Dedifferentiated amniotic fluid mesenchymal stem cell (primary cell): ENCODE measurements around the gene FCER2.

Experiments
- DNase-seq: peaks from one replicate; pipeline ENCODE4 v3.0.0-alpha.2; 2016; ENCODE audit errors: extremely low spot score

Gene FCER2

DNA sequence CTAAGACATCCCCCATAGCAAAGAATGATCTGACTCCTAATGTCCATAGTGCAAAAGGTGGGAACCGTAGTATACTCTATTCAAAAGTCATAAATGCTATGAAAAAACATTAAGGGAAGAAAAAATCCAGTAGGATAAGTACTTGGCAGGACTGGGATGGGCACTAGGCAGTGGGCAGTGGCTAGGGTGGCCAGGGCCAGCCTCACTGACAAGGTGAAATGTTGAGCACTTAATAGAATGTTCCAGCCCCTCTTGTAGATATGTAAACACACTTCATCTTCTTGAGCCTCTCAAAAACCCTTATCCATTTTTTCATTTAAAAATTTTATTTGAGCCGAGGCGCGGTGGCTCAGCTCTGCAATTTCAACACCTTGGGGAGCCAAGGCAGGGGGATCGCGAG lies 31.4 kb upstream of the FCER2 start:
- no peak for DNase-seq

DNA sequence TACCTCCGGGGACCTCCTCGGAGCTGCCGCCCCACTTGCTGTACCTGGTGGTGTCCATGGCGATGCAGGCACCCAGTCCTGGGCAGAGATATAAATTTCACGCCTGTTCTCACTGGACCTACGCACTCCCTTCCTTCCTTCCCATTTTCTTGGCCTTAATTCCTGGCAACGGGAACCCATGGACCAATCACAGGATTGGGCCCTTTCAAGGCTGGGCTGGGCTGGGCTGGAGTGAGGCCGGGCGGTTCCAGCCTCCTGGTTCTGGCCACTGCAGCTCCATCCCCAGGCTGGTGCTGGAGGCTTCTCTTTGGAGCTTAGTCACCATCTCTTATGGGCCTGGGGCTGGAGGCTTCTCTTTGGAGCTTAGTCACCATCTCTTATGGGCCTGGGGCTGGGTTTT lies 30.1 kb upstream of the FCER2 start, which contains the start of gene CLEC4G:
Gene CLEC4G, minus strand, starts transcription at position 66 of the 400 bp plus-strand sequence. Its CDS starts 8 bp downstream, at position 58.
- DNase-seq = no peak

- no peak for DNase-seq
Measured at GRCh38 chr19:7731615-7732014, 29.7 kb upstream of the FCER2 start.

- DNase-seq = no peak
Measured at GRCh38 chr19:7731218-7731595, 29.3 kb upstream of the FCER2 start.

DNA sequence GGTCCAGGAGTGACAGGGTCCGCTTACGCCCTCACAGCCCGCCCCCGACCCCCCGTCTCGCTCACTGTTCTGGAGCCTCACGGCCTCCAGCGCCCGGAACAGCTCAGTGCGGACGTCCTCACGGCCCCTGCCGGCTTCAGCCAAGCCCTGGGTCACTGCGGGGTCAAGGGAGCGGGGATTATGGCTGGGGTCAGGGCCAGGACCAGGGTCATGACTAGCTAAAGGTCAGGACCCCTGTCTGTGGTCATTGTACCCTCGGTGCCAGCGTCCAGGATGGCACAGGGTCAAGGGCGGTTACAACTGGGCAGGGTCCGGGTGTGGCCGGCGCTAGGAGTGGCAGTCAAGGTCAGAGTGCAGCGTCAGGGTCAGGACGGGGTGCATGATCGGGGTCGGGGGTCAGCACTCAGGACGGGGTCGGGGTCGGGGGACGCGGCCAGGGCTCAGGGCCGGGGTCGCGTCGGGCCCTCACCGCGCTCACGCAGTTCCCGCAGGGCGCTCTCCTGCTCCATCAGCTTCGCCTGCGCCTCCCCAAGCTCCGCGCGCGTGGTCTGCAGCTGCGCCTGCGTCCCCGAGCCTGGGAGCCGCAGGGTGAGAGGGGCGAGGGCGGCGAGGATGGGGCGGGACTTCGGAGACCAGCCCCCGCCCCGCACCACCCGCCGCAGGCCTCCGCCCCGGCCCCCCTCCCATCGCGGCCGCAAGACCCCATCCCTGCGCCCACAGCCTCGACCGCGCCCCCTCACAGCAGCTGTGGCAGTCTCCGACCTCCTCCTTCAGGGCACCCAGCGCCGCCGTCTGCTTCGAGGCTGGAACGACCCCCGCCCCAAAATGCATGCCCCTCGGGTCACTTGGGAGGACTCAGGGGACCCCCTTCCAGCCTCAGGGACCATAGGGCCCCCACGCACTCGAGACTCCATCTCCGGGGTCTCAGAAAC lies 28.6 kb upstream of the FCER2 start:
- DNase-seq = no peak

DNA sequence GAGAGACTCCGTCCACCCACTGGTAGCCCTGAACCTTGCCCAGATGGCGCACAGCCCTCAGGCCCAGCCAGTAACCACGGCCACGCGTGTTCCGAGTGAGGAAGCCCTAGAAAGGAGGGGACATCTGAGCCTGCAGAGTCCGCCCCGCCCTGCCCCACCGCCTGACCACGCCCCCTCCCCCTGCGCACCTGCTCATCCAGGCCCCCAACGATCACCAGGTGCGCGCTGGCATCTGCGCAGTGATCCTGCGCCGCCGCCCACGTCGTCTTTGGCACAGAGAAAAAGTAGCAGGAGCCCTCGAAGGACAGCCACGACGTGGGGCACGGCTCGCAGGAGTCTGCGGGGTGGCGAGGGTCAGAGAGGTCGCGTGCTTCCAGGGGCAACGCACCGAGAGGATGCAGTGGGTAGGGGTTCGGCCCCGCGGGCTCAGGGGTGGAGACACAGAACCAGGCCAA lies 27.9 kb upstream of the FCER2 start:
- DNase-seq = no peak

DNA sequence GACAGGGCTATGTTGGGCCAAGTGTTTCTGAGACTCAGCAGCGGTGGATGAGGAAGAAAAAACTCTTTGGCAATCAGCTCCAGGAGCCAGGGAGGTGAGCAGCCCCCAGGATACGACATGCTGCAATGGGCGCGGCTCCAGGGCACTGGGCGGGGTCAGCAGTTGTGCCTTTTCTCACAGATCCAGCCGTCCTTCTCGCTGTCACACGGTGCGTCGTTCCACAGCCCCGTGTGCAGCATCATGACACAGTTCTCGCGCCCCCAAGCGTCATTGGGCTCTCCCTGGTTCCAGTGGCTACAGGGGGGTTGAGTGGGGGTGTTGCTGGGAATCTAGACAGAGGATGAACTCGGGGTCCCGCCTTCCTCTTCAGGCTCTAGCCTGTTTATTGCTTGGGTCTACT lies 27.3 kb upstream of the FCER2 start:
- DNase-seq = no peak

- DNase-seq = no peak
Measured at GRCh38 chr19:7725791-7726190, 23.9 kb upstream of the FCER2 start.

DNA sequence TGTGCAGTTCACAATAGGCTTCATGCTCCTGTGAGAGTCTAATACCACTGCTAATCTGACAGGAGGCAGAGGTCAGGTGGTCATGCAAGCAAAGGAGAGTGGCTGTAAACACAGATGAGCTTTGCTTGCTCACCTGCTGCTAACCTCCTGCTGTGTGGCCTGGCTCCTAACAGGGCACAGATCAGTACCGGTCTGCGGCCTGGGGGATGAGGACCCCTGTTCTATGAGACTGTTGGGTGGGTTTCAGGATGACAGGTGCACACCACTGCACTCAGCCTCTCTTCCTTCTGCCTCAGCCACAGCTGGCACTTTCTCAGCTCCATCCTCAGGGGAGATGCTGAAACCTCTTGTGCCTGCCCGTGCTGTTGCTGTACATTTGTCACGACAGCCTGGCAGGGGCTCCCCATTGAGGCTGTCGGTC lies 20.3 kb upstream of the FCER2 start:
- no peak for DNase-seq

DNA sequence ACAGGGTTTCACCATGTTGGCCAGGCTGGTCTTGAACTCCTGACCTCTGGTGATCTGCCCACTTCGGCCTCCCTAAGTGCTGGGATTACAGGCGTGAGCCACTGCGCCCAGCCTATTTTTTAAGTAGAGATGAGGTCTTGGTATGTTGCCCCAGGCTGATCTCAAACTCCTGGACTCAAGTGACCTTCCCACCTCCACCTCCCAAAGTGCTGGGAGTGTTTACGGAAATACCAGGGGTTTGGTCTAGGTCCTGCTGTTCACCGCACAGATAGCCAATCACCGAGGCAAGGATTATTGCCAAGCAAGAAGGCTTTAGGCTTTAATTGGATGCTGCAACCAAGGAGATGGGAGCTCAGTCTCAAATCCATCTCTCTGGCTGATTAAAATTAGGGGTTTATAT lies 18.4 kb upstream of the FCER2 start:
- no peak for DNase-seq

GRCh38 chr19:7718668-7719067 lies 16.7 kb upstream of the FCER2 start:
- no peak for DNase-seq

GRCh38 chr19:7716762-7717161 lies 14.8 kb upstream of the FCER2 start:
- no peak for DNase-seq

DNA sequence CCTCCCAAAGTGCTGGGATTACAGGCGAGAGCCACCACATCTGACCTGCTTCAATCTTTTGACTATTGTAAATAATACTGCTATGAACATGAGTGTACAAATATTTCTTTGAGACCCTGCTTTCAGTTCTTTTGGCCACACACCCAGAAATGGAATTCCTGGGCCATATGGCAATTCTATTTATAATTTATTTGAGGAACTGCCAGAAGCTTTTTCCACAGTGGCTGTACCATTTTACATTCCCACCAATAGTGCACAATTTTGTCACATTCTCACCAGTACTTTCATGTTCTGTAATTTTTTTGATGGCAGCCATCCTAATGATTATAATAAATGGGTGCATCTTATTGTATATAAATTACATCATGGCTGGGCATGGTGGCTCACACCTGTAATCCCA lies 13.7 kb upstream of the FCER2 start:
- no peak for DNase-seq

DNA sequence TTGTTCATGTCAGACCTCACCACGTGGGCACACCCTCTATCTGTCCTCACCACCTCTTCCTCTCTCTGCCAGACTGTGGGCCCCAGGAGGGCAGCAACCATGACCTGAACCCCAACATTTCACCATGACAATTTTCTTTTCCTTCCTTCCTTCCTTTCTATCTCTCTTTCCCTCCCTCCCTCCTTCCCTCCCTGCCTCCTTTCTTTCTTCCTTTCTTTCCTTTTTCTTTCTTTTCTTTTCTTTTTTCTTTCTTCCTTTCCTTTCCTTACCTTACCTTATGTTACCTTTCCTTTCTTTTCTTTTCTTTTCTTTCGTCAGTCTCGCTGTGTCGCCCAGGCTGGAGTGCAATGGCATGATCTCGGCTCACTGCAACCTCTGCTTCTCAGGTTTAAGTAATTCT lies 8.7 kb upstream of the FCER2 start:
- no peak for DNase-seq

DNA sequence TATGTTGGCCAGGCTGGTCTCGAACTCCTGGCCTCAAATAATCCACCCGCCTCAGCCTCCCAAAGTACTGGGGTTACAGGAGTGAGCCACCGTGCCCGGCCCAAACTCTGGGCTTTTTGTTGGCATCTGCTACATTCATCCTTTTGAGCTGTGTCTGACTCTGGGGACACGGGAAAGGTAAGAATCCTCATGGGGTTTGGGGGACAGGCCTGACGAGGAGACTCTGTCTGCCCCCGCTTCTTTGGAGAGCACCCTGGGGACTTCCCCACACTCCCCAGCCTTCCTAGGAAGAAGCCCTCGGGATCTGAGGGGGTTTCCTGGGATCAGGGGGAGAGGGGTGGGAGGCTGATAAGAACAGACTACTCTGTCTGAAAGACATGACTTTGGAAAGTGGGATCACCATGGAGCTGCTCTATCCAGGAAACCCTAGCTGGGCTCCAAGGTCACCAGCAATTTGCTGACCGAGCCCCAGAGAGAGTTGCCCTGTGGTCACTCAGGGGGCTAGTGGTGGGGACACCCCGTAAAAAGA lies 8.1 kb upstream of the FCER2 start:
- no peak for DNase-seq

DNA sequence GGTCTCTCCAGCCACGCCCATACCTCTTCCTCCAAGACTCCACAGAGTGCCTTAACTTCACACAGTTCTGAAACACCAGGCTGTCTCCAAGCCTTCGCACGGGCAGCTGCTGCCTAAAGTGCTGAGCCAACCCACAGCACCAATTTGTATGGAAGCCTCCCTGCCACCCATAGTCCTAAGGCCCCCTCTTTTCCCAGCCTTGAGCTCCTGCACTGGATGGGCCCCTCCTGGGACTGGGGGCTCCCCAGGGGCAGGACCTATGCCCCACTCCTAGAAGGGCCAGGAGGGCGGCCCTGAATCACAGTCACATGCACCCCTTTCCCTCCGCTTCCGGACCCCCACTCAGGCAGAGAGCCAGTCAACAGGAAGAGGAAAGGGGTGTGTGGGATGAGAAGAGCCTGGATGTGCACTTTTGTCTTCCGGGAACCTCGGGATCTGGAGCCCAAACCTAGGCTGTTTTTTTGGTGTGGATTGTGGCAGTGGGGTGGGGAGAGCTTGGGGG lies 5.1 kb upstream of the FCER2 start:
- DNase-seq = no peak

- no peak for DNase-seq
Measured at GRCh38 chr19:7706188-7706954, 4.4 kb upstream of the FCER2 start.

DNA sequence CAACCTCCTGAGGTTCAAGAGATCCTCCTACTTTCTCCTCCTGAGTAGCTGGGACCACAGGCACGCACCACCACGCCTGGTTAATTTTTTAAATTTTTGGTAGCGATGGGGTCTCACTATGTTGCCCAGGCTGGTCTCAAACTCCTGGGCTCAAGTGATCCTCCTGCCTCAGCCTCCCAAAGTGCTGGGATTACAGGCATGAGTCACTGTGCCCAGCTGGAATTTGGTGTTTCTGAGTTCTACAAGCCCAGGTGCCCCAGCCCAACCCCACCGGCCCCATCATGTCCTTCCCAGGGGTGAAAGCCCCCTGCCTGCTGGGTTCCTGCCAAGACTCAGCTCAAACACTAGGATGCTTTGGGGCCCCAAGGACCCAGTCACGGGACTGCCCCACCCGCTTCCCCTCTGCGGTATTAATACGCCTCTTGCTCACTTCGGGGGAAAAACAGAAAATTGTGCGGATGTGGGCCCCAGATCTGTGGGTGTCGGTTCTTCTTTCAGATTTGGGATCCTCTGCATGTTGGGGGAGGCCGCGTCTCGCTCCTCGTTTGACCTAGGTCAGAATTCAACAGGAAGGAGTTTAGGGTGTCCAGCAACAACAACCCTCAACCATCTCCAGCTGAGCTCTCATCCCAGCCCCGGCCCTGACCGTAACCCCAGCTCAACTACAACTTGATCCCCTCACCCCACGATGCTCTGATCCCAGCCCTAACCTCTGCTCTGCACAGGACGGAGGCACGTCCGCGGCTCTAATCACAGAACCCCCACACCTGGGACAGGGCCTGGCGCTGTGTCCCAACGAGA lies 3.7 kb upstream of the FCER2 start:
- DNase-seq = no peak

GRCh38 chr19:7704280-7705060 lies 2.5 kb upstream of the FCER2 start:
- no peak for DNase-seq

DNA sequence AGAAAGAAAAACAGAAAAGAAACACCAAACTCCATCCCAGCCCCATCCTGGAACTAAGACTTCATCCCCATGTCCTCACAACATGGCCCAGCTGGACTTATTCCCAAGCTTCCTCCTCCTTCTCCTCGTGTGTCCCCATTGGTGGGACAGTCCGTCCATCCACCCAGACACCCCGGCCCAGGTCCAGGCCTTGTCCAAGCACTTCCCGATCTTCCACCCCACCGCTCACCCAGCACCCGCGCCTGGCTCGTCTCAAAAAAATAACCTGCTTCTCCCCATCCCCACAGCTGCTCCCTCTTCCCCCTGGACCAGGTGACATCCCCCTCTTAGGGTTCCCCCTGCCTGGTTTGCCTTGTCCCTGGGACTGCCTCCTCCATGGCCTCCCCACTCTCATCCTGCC lies 1.4 kb upstream of the FCER2 start:
- no peak for DNase-seq
